ENCODE results near the gene INPP5D. TPM values are rescaled to one million over a fixed set of nuclear protein-coding genes. Genes with fewer than 3 reads are reported as not detected.

The INPP5D gene
- total and polyA plus RNA-seq, 2 of the 13 experiments (the other 11 are each of a cell fraction or from before 2014, with no cell fraction given): 16.7 to 18.0 TPM

DNA sequence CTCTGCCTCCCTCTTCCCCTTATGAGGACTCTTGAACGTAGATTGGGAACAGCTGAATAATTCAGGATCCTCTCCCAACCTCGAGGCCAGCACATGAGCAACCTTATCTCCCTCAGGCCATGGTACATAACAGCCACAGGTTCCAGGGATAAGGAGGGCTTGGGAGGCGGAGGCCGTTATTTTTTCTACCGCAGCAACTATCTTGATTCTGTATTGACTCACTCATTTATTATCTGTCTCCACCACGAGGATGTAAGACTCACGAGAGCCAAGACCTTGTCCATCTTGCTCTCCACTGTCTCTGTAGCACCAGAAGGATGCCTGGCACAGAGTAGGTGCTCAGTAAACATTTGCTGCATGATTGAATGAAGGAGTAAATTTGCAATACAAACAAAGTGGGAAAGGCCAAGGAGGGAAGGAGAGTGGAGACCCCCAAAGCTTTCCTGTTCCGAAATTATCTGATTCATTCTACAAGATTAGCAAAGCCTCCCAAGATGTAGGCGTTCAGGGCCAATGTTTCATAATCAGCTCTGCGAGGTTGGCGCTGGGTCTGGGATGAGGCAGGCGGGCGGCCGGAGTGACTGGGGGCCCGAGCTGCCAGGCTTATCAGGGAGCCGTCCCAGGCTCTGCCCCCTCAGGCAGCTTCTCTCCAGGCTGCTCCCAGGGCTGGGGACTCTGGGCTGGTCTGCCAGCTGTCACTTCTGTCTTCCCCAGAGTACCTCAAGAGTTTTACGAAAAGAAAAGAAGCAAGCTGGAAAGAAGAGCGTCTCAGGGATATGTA lies 31.6 kb downstream of the INPP5D start (continued):
- TF ChIP-seq, protein P1, sequence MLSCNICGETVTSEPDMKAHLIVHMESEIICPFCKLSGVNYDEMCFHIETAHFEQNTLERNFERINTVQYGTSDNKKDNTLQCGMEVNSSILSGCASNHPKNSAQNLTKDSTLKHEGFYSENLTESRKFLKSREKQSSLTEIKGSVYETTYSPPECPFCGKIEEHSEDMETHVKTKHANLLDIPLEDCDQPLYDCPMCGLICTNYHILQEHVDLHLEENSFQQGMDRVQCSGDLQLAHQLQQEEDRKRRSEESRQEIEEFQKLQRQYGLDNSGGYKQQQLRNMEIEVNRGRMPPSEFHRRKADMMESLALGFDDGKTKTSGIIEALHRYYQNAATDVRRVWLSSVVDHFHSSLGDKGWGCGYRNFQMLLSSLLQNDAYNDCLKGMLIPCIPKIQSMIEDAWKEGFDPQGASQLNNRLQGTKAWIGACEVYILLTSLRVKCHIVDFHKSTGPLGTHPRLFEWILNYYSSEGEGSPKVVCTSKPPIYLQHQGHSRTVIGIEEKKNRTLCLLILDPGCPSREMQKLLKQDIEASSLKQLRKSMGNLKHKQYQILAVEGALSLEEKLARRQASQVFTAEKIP (CRISPR knock-in tag; IDR thresholded peaks at IDR 0.05; ENCODE audit: borderline replicate concordance): no peak
- TF ChIP-seq KDM2A (CRISPR knock-in tag; IDR thresholded peaks at IDR 0.05; ENCODE audit: borderline replicate concordance, low read depth) (no peak), NFKBIZ (CRISPR knock-in tag; IDR thresholded peaks at IDR 0.05) (no peak), HHEX (CRISPR knock-in tag; IDR thresholded peaks at IDR 0.05) (no peak), ZBTB8A (CRISPR knock-in tag; IDR thresholded peaks at IDR 0.05; ENCODE audit: borderline replicate concordance, low read depth) (no peak), ZNF569 (CRISPR knock-in tag; IDR thresholded peaks at IDR 0.05; ENCODE audit: borderline replicate concordance) (no peak), MXI1 (IDR thresholded peaks at IDR 0.05; ENCODE audit: borderline replicate concordance, low read depth, low read length) (no peak), SMAD3 (CRISPR knock-in tag; IDR thresholded peaks at IDR 0.05) (no peak), MEF2D (CRISPR knock-in tag; IDR thresholded peaks at IDR 0.05) (no peak), ZNF496 (CRISPR knock-in tag; IDR thresholded peaks at IDR 0.05; ENCODE audit: insufficient replicate concordance) (no peak)
- TF ChIP-seq, protein P2, sequence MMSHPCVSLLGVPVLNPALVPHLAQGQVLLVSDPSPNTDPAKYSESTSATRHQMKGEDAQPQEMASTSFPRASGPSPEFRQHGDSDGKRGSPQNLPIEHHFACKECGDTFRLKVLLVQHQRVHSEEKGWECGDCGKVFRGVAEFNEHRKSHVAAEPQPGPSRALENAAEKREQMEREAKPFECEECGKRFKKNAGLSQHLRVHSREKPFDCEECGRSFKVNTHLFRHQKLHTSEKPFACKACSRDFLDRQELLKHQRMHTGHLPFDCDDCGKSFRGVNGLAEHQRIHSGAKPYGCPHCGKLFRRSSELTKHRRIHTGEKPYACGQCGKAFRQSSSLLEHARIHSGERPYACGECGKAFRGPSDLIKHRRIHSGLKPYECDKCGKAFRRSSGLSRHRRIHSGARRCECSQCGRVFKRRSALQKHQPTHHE (CRISPR knock-in tag; IDR thresholded peaks at IDR 0.05; ENCODE audit: borderline replicate concordance): no peak
- TF ChIP-seq, protein P3, sequence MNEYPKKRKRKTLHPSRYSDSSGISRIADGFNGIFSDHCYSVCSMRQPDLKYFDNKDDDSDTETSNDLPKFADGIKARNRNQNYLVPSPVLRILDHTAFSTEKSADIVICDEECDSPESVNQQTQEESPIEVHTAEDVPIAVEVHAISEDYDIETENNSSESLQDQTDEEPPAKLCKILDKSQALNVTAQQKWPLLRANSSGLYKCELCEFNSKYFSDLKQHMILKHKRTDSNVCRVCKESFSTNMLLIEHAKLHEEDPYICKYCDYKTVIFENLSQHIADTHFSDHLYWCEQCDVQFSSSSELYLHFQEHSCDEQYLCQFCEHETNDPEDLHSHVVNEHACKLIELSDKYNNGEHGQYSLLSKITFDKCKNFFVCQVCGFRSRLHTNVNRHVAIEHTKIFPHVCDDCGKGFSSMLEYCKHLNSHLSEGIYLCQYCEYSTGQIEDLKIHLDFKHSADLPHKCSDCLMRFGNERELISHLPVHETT (CRISPR knock-in tag; conservative IDR thresholded peaks at IDR 0.05): no peak
